IPS-18a (cell line): ENCODE measurements around the gene G2E3.
"Not testable (repeated sequence)": the region's sequence is repeated elsewhere in the genome, so short reads cannot be mapped to it uniquely, and the experiment has no call there.

ENCODE experiments used
- H3K27ac ChIP-seq: one replicate; pipeline ENCODE4 v1.5.1; 2013; ENCODE audit warnings: low read length
- H3K27me3 ChIP-seq: one replicate; pipeline ENCODE4 v1.6.1; 2013; ENCODE audit warnings: mild to moderate bottlenecking, low read length; ENCODE audit not compliant: control insufficient read depth, insufficient read depth
- H3K36me3 ChIP-seq: one replicate; pipeline ENCODE4 v1.6.1; 2013; ENCODE audit warnings: low read depth, low read length; ENCODE audit not compliant: control insufficient read depth
- H3K4me1 ChIP-seq: one replicate; pipeline ENCODE4 v1.6.1; 2013; ENCODE audit warnings: low read depth, low read length; ENCODE audit not compliant: control insufficient read depth
- H3K4me3 ChIP-seq: one replicate; pipeline ENCODE4 v1.5.1; 2013; ENCODE audit warnings: low read length
- H3K9ac ChIP-seq: one replicate; pipeline ENCODE4 v1.6.1; 2013; ENCODE audit warnings: mild to moderate bottlenecking, low read length, moderate library complexity
- H3K9me3 ChIP-seq: one replicate; pipeline ENCODE4 v1.6.1; 2013; ENCODE audit warnings: low read depth, low read length; ENCODE audit not compliant: control insufficient read depth

Gene G2E3

DNA sequence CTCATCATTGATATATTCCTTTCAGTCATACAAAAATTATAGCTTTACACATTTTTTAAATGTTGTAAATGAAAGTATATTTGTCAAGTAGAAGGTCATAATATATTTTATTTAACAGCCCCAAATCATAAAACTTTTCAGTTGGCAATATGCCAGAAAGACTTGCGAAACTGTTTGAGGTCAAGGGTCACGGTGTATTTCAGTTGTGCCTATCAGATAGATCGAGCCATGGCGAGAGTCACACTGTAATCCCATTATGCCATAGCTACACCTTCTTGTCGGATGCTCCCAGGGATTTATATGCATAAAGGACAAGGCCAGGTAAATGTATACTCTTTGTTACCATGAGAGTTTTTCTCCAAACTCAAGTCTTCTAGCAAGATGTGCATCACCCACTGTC is 26.7 kb upstream of the G2E3 start:
- Histone ChIP-seq H3K9ac (no peak overlapping the region), H3K27me3 (no peaks in the 10 kb centered on the region), H3K36me3 (no peaks in the 10 kb centered on the region), H3K9me3 (no peaks in the 10 kb centered on the region), H3K27ac (no peak overlapping the region), H3K4me1 (peaks cover 8% of the 10 kb centered on the region), H3K4me3 (no peak overlapping the region)

- H3K27me3 ChIP-seq, result no peaks in the 10 kb centered on the region
- no peaks in the 10 kb centered on the region for H3K36me3 ChIP-seq
- peaks cover 8% of the 10 kb centered on the region for H3K4me1 ChIP-seq
- no peak overlapping the region for H3K27ac ChIP-seq
- H3K9ac ChIP-seq, result no peak overlapping the region
- no peak overlapping the region for H3K4me3 ChIP-seq
- no peaks in the 10 kb centered on the region for H3K9me3 ChIP-seq
Measured at GRCh38 chr14:30533126-30533525, 25.8 kb upstream of the G2E3 start.

DNA sequence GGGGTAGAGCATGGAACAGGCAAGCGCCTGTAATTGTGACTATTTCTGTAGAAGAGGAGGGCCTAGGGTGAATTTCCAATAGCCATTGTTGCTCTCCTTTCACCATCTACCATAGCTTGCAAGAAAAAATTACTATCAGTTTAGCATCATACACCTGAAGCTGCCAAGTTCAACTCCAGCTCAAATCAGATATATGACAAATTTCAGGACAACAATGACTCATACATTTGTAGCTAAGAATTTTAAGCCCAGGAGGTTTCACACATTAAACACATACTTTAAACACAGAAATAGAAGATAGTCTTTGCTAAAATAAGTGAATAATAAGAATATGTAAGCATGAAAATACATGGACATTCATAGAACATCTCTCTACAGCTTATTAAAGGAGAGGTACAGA is 17.6 kb upstream of the G2E3 start:
- no peak overlapping the region for H3K4me3 ChIP-seq
- no peaks in the 10 kb centered on the region for H3K9me3 ChIP-seq
- H3K27me3 ChIP-seq, result no peaks in the 10 kb centered on the region
- no peak overlapping the region for H3K27ac ChIP-seq
- H3K36me3 ChIP-seq, result no peaks in the 10 kb centered on the region
- no peak overlapping the region for H3K9ac ChIP-seq
- no peaks in the 10 kb centered on the region for H3K4me1 ChIP-seq

- H3K9me3 ChIP-seq, H3K9ac ChIP-seq, H3K4me1 ChIP-seq, H3K27me3 ChIP-seq, H3K4me3 ChIP-seq, H3K36me3 ChIP-seq, H3K27ac ChIP-seq: not testable (repeated sequence)
Measured at GRCh38 chr14:30546735-30547134, 12.2 kb upstream of the G2E3 start.

GRCh38 chr14:30547388-30548048 is 11.4 kb upstream of the G2E3 start:
- H3K4me3 ChIP-seq, result no peak overlapping the region
- no peaks in the 10 kb centered on the region for H3K36me3 ChIP-seq
- no peak overlapping the region for H3K27ac ChIP-seq
- no peak overlapping the region for H3K9ac ChIP-seq
- no peaks in the 10 kb centered on the region for H3K9me3 ChIP-seq
- no peaks in the 10 kb centered on the region for H3K4me1 ChIP-seq
- H3K27me3 ChIP-seq, result no peaks in the 10 kb centered on the region

GRCh38 chr14:30550335-30550734 is 8.6 kb upstream of the G2E3 start:
- Histone ChIP-seq H3K27ac (no peak overlapping the region), H3K4me3 (no peak overlapping the region), H3K9ac (no peak overlapping the region)

DNA sequence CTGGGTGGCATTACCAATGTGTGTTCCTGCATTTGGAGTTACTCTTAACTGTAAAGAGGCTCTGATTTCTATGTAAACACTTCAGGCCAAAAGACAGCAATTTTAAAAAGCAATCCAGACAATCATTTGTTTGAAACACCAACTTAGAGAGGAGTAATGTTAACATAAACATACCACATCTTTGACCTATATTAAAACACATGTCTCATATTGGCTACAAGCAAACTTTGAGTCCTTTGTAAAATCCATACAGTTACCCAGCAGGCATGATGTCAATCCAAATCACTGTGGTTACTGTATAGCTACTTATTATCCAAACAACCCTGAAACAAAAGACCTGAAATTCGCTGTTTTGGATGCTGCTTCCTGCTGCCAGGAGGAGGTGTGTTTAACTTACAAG is 7.5 kb upstream of the G2E3 start:
- no peak overlapping the region for H3K27ac ChIP-seq
- H3K27me3 ChIP-seq, result no peaks in the 10 kb centered on the region
- H3K9me3 ChIP-seq, result no peaks in the 10 kb centered on the region
- H3K4me3 ChIP-seq, result no peak overlapping the region
- no peaks in the 10 kb centered on the region for H3K36me3 ChIP-seq
- H3K4me1 ChIP-seq, result no peaks in the 10 kb centered on the region
- H3K9ac ChIP-seq, result no peak overlapping the region

More at GRCh38 chr14:30550335-30550734, 8.6 kb upstream of the G2E3 start:
- no peaks in the 10 kb centered on the region for H3K9me3 ChIP-seq
- no peaks in the 10 kb centered on the region for H3K27me3 ChIP-seq
- H3K36me3 ChIP-seq, result no peaks in the 10 kb centered on the region
- H3K4me1 ChIP-seq, result no peaks in the 10 kb centered on the region

DNA sequence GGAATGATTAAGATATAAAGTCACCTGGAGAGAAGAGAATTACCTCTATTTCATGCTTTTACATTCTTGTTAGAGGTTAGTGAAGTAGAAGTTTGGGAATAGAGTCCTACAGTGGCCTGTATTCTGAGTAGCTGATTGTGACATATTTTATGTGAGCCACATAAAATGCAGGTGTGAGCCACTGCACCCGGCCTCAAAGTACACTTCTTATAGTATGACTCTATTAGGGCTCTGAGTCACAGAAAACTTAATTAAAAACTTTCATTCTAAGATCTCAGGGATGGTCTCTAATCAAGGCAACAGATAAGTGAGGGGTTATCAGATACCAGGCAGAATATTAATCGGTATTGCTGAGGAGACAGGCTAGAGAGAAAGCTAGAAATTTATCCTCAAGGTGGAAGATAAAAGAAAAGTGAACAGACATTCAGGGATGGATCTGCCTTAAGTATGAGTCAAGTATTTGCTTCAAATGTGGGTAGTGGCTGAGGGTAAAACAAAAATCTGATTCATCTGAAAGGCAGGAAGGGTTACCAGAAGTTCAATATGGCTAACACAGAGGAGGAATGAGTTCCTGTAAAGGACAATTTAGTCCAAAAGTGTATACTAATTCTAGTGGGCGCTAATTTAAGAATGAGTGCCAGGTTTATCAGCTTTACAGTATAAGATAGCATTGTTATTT is 5.5 kb upstream of the G2E3 start:
- H3K9ac ChIP-seq, result no peak overlapping the region
- no peaks in the 10 kb centered on the region for H3K4me1 ChIP-seq
- H3K27me3 ChIP-seq, result no peaks in the 10 kb centered on the region
- no peak overlapping the region for H3K4me3 ChIP-seq
- no peaks in the 10 kb centered on the region for H3K36me3 ChIP-seq
- H3K9me3 ChIP-seq, result no peaks in the 10 kb centered on the region
- no peak overlapping the region for H3K27ac ChIP-seq

- H3K27me3 ChIP-seq, result no peaks in the 10 kb centered on the region
- peaks cover 5% of the 10 kb centered on the region for H3K4me1 ChIP-seq
- peak overlapping the region; percentile 95 for H3K4me3 ChIP-seq
- H3K36me3 ChIP-seq, result no peaks in the 10 kb centered on the region
- no peaks in the 10 kb centered on the region for H3K9me3 ChIP-seq
- H3K27ac ChIP-seq, result peak overlapping the region; percentile 11
- peak overlapping the region; percentile 93 for H3K9ac ChIP-seq
Measured at GRCh38 chr14:30558362-30558674, 640 bp upstream of the G2E3 start.

GRCh38 chr14:30559638-30560091 is 707 bp downstream of the G2E3 start:
- no peaks in the 10 kb centered on the region for H3K27me3 ChIP-seq
- H3K36me3 ChIP-seq, result no peaks in the 10 kb centered on the region
- H3K4me3 ChIP-seq, result peak overlapping the region; percentile 95
- H3K9ac ChIP-seq, result peak overlapping the region; percentile 93
- H3K4me1 ChIP-seq, result peaks cover 5% of the 10 kb centered on the region
- H3K9me3 ChIP-seq, result no peaks in the 10 kb centered on the region
- H3K27ac ChIP-seq, result peak overlapping the region; percentile 63

DNA sequence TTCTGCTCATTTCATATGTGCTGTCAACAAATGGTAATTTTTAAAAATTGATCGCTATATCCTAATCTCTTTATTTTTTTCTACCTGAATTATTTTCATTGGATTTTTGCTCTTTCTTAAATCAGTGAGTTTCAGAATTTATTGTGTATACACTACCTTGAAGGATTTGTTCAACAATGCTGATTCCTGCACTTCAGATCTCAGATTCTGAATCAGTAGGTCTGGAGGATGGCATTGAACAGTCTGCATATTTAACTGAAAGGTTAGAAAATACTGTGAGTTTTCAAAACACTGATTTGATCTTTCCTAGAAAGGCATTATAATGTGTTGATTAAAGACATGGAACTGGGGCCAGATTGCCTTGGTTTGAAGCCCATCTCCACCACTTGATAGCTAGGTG is 1.6 kb downstream of the G2E3 start:
- no peaks in the 10 kb centered on the region for H3K27me3 ChIP-seq
- H3K9ac ChIP-seq, result peak overlapping the region; percentile 93
- peak overlapping the region; percentile 95 for H3K4me3 ChIP-seq
- peaks cover 5% of the 10 kb centered on the region for H3K4me1 ChIP-seq
- H3K27ac ChIP-seq, result no peak overlapping the region
- no peaks in the 10 kb centered on the region for H3K9me3 ChIP-seq
- no peaks in the 10 kb centered on the region for H3K36me3 ChIP-seq

DNA sequence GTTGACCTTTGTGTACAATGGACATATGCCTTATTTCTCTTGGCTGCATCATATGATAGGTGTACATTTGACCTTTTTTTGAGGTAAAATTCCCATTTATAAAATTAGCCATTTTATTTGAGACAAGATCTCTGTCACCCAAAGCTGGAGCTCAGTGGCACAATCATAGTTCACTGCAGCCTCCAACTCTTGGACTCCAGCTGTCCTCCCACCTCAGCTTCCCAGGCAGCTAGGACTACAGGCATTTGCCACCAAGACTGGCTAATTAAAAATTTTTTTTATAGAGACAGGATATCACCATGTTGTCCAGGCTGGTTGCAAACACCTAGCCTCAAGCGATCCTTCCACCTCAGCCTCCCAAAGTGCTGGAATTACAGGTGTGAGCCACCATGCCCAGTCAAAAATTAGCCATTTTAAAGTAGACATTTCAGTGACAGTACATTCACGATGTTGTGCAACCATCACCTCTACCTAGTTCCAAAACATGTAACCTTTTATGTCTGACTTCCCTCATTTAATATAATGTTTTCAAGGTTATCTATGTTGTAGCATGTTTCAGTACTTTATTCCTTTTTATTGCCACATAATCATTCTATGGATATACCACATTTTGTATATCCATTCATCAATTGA is 5.4 kb downstream of the G2E3 start:
- Histone ChIP-seq H3K4me1 (peaks cover 28% of the 10 kb centered on the region), H3K27ac (no peak overlapping the region), H3K36me3 (no peaks in the 10 kb centered on the region), H3K27me3 (no peaks in the 10 kb centered on the region), H3K9ac (no peak overlapping the region), H3K9me3 (no peaks in the 10 kb centered on the region), H3K4me3 (no peak overlapping the region)
